Brain microvascular endothelial cell (primary cell): ENCODE data around the gene HLA-A.

ENCODE experiments used
- DNase-seq: peaks from one replicate; pipeline ENCODE4 v3.0.0-alpha.2; 2020
- H3K27ac ChIP-seq: fragments of 250-450 bp; sonication (Bioruptor Pico); 2 replicates; pipeline ENCODE4 v1.5.1; 2020; ENCODE audit warnings: mild to moderate bottlenecking, moderate library complexity
- H3K27me3 ChIP-seq: fragments of 250-450 bp; sonication (Bioruptor Pico); replicated peaks from 2 replicates; pipeline ENCODE4 v1.5.1; 2020; ENCODE audit warnings: mild to moderate bottlenecking
- H3K36me3 ChIP-seq: fragments of 250-450 bp; sonication (Bioruptor Pico); replicated peaks from 2 replicates; pipeline ENCODE4 v1.5.1; 2020; ENCODE audit warnings: mild to moderate bottlenecking
- H3K4me3 ChIP-seq: 2 replicates; pipeline ENCODE4 v1.5.1; 2011; ENCODE audit warnings: low read depth, mild to moderate bottlenecking, control low read depth, low read length, moderate library complexity
- CTCF ChIP-seq: IDR thresholded peaks from 2 replicates; pipeline ENCODE4 v1.5.1; 2011; ENCODE audit warnings: low read depth, mild to moderate bottlenecking, moderate library complexity, low read length, control low read depth, inconsistent platforms; ENCODE audit errors: missing control alignments
- in situ Hi-C: cut with HindIII; loops from 2 replicates; pipeline ENCODE4 v1.10.0; 2017; ENCODE audit warnings: low sequenced_read_pairs, low pct_ligation_motif_present

HLA-A gene

DNA sequence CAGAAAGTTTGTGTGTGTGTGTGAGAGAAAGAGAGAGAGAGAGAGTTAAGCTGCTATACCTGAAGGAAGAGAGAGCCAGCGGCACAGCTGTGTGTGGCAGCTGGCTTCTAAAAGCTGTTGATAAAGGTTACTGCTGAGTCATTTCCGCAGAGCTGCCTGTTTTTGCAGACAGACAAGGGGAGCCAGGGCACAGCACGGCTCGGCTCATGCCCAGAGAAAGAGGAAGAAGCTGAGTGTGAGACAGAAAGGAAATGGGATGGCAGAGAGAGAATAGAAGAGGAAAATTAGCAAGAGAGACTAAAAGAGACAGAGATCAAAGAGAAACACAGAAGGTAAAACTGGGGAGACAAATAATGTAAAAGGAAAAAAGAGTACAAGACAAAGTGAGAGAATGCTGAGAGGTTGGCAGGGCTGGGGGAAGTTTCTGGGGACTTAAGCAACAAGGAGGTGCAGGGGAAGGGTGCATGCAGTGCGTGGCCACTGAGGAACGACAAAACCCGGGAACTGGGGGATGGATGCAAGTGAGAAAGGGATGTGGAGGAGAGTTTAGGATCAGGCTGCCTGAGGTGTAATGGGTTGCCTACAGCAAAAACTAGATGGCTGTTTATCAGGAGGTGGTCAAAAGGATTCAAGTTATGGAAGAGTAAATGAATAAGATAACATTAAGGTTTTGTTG, 22.7 kb downstream of the HLA-A start:
- Histone ChIP-seq H3K27ac (peak overlapping the region; percentile 45), H3K4me3 (peak overlapping the region; percentile 43), H3K36me3 (no peaks in the 10 kb centered on the region), H3K27me3 (no peaks in the 10 kb centered on the region)
- in situ Hi-C loops = no loop called here
- DNase-seq = peak; percentile 80
- TF ChIP-seq CTCF = no peak

DNA sequence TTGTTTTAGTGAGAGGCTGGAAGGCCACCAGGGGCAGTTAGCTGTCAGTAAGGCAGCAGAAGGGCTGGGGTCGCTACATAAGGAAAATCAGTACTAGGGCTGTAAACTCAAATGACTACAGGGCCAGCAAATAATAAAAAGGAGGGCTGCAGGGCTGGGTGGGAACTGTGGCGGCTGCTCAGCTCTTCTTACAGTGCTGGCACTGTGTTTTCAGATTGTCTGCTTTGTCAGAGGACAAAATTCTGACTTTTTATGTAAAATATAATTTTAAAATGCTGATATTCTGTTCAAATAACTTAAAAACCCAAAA, 23.2 kb downstream of the HLA-A start:
- Histone ChIP-seq H3K27me3 (no peaks in the 10 kb centered on the region), H3K36me3 (no peaks in the 10 kb centered on the region), H3K27ac (peak overlapping the region; percentile 45), H3K4me3 (peak overlapping the region; percentile 43)
- DNase-seq = no peak
- in situ Hi-C loops = no loop called here
- peak; percentile 5 for TF ChIP-seq CTCF

GRCh38 chr6:29965873-29966601, 23.7 kb downstream of the HLA-A start:
- in situ Hi-C loops = no loop called here
- Histone ChIP-seq H3K27ac (peak overlapping the region; percentile 45), H3K36me3 (no peaks in the 10 kb centered on the region), H3K4me3 (peak overlapping the region; percentile 20), H3K27me3 (no peaks in the 10 kb centered on the region)
- DNase-seq = no peak
- TF ChIP-seq CTCF = no peak

DNA sequence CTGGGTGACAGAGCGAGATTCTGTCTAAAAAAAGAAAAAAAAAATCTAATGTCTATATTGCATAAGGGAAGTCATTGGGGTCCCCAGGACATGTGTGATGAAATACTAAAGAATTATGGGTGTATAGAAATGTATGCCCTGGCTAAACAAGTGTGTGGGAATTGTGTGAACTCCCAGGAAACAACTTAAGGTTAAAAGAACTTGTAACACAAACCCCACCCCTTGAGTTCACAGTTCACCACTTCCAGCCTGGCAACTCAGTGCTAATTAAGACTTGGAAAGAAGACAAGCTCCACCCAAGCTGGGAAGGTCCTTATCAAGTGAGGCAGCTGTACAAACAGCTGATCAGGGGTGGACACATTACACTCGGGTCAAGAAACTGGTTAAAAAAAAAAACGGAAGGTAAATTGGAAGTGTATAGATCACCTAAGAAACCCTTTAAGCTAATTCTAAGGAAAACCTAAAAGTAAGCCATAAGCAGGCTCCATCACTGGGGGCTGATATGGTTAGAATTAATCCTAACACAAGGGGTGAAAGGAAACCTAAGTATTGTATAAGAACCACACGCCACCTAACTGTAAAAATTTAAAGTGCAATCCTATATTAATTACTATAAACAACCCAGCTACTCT, 25.2 kb downstream of the HLA-A start:
- Histone ChIP-seq H3K36me3 (no peaks in the 10 kb centered on the region), H3K27ac (no peak overlapping the region), H3K4me3 (no peak overlapping the region), H3K27me3 (no peaks in the 10 kb centered on the region)
- no peak for DNase-seq
- no peak for TF ChIP-seq CTCF
- in situ Hi-C loops = no loop called here

DNA sequence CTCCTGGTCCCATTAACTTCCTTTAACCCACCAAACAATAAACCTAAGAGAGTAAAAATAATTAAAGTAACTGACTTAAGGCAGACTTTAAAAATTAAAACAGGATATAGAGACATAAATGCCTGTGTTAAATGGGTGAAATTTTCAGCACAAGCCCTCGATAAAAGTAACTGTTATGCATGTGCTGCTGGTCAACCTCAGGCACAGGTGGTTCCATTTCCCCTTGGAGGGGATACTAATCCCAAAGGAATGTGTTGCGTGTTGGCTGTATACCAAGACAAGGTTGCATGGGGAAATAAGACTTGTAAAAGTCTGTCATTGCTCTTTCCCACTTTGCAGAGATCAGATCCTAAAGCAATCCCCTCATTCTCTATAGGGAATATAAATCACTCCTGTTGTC, 25.8 kb downstream of the HLA-A start:
- no peaks in the 10 kb centered on the region for H3K36me3 ChIP-seq
- DNase-seq = no peak
- H3K27me3 ChIP-seq = no peaks in the 10 kb centered on the region
- in situ Hi-C loops = no loop called here
- H3K27ac ChIP-seq = no peak overlapping the region
- H3K4me3 ChIP-seq = no peak overlapping the region
- TF ChIP-seq CTCF = no peak
